Measurements from ENCODE around the gene SOCS1. TPM values are rescaled to one million over a fixed set of nuclear protein-coding genes. Genes with fewer than 3 reads are reported as not detected.

Gene SOCS1
- total RNA-seq, 1 donor from 2014 or later, result 76.2 TPM

DNA sequence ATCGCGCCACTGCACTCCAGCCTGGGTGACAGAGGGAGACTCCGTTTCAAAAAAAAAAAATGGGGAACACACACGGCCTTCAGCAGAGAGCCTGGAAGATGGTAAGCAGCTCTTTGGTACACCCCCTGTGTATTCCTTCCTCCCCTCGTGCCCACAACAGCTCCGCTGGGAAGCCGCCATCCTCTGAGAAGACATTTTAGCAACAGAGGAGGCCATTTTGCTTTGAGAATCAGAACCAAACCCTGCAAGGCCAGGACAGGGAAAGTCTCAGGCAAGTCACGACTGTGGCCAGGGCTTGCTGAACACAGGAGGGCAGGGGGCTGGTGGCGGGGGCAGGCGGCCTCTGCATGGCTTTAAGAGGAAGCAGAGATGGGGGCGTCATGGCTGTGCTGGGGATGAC, 45.7 kb downstream of the SOCS1 start:
- Mint-ChIP-seq H3K36me3 (ENCODE audit: low read depth) (no peaks in the 10 kb centered on the region), H3K4me1 (peaks cover 40% of the 10 kb centered on the region), H3K27me3 (peaks cover 7% of the 10 kb centered on the region), H3K4me3 (no peak overlapping the region), H3K27ac (no peak overlapping the region), H3K9me3 (peaks cover 2% of the 10 kb centered on the region)
- TF ChIP-seq, protein P1, sequence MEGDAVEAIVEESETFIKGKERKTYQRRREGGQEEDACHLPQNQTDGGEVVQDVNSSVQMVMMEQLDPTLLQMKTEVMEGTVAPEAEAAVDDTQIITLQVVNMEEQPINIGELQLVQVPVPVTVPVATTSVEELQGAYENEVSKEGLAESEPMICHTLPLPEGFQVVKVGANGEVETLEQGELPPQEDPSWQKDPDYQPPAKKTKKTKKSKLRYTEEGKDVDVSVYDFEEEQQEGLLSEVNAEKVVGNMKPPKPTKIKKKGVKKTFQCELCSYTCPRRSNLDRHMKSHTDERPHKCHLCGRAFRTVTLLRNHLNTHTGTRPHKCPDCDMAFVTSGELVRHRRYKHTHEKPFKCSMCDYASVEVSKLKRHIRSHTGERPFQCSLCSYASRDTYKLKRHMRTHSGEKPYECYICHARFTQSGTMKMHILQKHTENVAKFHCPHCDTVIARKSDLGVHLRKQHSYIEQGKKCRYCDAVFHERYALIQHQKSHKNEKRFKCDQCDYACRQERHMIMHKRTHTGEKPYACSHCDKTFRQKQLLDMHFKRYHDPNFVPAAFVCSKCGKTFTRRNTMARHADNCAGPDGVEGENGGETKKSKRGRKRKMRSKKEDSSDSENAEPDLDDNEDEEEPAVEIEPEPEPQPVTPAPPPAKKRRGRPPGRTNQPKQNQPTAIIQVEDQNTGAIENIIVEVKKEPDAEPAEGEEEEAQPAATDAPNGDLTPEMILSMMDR (IDR thresholded peaks at IDR 0.05), result no peak
- ATAC-seq (ENCODE audit: low read depth), result no peak
- ChIA-PET POLR2A (interaction anchor here (0.6 to 1.6 kb wide), 2 partner anchors 15 to 132 kb away, joined by 4 to 9 read pairs; no protein-coding TSS in a partner anchor), CTCF (no interaction called here)
- DNase-seq, result no peak
- intact Hi-C loops (cut with micrococcal nuclease), result no loop called here

DNA sequence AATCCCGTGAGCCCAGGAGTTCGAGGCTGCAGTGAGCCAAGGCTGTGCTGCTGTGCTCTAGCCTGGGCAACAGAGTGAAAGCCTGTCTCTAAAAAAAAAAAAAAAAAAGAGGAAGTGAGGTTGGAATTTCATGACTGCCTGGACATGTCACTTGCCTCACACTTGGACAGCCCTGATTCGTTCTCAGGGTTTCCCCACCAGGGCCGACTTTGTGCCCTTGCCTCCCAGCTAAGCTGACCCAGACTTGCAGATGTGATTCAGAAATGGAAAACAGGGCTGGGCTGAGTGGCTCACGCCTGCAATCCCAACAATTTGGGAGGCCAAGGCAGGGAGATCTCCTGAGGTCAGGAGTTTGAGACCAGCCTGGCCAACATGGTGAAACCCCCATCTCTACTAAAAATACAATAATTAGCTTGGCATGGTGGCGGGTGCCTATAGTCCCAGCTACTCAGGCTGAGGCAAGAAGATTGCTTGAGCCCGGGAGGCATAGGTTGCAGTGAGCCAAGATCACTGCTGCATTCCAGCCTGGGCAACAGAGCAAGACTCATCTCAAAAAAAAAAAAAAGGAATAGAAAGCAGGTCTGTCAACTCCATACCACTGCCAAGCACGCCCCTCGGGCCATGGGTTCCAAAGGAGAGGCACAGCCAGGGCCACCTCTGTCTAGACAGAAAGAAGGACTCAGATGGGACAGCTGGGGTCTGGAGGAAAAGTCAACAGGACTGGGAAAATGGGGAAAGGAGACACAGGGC, 46.9 kb downstream of the SOCS1 start:
- H3K4me3 Mint-ChIP-seq, result no peak overlapping the region
- intact Hi-C loops (cut with micrococcal nuclease), result no loop called here
- no peaks in the 10 kb centered on the region for H3K36me3 Mint-ChIP-seq (ENCODE audit: low read depth)
- H3K27me3 Mint-ChIP-seq, result peaks cover 7% of the 10 kb centered on the region
- CTCF ChIA-PET, result interaction anchor here (1.6 kb wide), 1 partner anchor 9 kb away, joined by 4 read pairs; no protein-coding TSS in a partner anchor
- POLR2A ChIA-PET, result interaction anchor here (0.6 to 5.3 kb wide), 5 partner anchors 9 to 146 kb away, joined by 3 to 38 read pairs (median 5); no protein-coding TSS in a partner anchor
- H3K9me3 Mint-ChIP-seq, result peaks cover 2% of the 10 kb centered on the region
- ATAC-seq (ENCODE audit: low read depth), result peak; percentile 16
- H3K27ac Mint-ChIP-seq, result no peak overlapping the region
- no peak for DNase-seq
- peaks cover 48% of the 10 kb centered on the region for H3K4me1 Mint-ChIP-seq
- TF ChIP-seq, protein P1 (IDR thresholded peaks at IDR 0.05), result no peak

GRCh38 chr16:11207646-11208045, 48.4 kb downstream of the SOCS1 start:
- no peak for DNase-seq
- ChIA-PET POLR2A (interaction anchor here (1.5 to 5.3 kb wide), 6 partner anchors 11 to 48 kb away, joined by 4 to 38 read pairs (median 19); partner anchors contain the start of gene SOCS1), CTCF (interaction anchor here (1.6 kb wide), 1 partner anchor 11 kb away, joined by 4 read pairs; no protein-coding TSS in a partner anchor)
- peaks cover 7% of the 10 kb centered on the region for H3K27me3 Mint-ChIP-seq
- no peak overlapping the region for H3K27ac Mint-ChIP-seq
- TF ChIP-seq, protein P1 (IDR thresholded peaks at IDR 0.05), result no peak
- no peak for ATAC-seq (ENCODE audit: low read depth)
- H3K4me1 Mint-ChIP-seq, result peaks cover 53% of the 10 kb centered on the region
- no peak overlapping the region for H3K4me3 Mint-ChIP-seq
- intact Hi-C loops (cut with micrococcal nuclease), result no loop called here
- peaks cover 2% of the 10 kb centered on the region for H3K9me3 Mint-ChIP-seq
- no peaks in the 10 kb centered on the region for H3K36me3 Mint-ChIP-seq (ENCODE audit: low read depth)

- TF ChIP-seq, protein P1 (IDR thresholded peaks at IDR 0.05), result no peak
- H3K9me3 Mint-ChIP-seq, result peaks cover 2% of the 10 kb centered on the region
- H3K36me3 Mint-ChIP-seq (ENCODE audit: low read depth), result no peaks in the 10 kb centered on the region
- intact Hi-C loops (cut with micrococcal nuclease), result loop anchor here (1.0 kb wide), 1 partner anchor 19 kb away; no protein-coding TSS in a partner anchor
- H3K27ac Mint-ChIP-seq, result peak overlapping the region; percentile 53
- ChIA-PET CTCF (interaction anchor here (0.8 to 1.0 kb wide), 3 partner anchors 46 to 235 kb away, joined by 3 read pairs; no protein-coding TSS in a partner anchor), POLR2A (interaction anchor here (0.7 to 5.3 kb wide), 11 partner anchors 9 to 149 kb away, joined by 3 to 38 read pairs (median 5); partner anchors contain the start of gene SOCS1)
- peaks cover 67% of the 10 kb centered on the region for H3K4me1 Mint-ChIP-seq
- H3K4me3 Mint-ChIP-seq, result peak overlapping the region; percentile 63
- H3K27me3 Mint-ChIP-seq, result peaks cover 2% of the 10 kb centered on the region
- DNase-seq, result no peak
- ATAC-seq (ENCODE audit: low read depth), result no peak
Observed at GRCh38 chr16:11205754-11206581, 50.0 kb downstream of the SOCS1 start.

All from activated B cell treated with CpG ODN at 0.5 μM for 24 hours (primary cell).